H9 (cell line): ENCODE data around the gene CCDC157. TPM values are rescaled to one million over a fixed set of nuclear protein-coding genes. Genes with fewer than 3 reads are reported as not detected.

Source experiments
- DNase-seq: peaks from one replicate; pipeline ENCODE4 v3.0.0-alpha.2; 2017
- H2AFZ ChIP-seq: one replicate; pipeline ENCODE4 v1.6.1; 2013; ENCODE audit warnings: mild to moderate bottlenecking, low read length, control low read depth, moderate library complexity
- H2AK5ac ChIP-seq: 2 replicates; pipeline ENCODE4 v1.6.1; 2013; ENCODE audit warnings: low read length, control low read depth, mixed read lengths; ENCODE audit not compliant: insufficient read length
- H2BK120ac ChIP-seq: one replicate; pipeline ENCODE4 v1.6.1; 2013; ENCODE audit warnings: low read depth, mild to moderate bottlenecking, low read length, control low read depth, inconsistent platforms; ENCODE audit not compliant: poor library complexity, severe bottlenecking
- H2BK12ac ChIP-seq: 2 replicates; pipeline ENCODE4 v1.6.1; 2013; ENCODE audit warnings: low read length, control low read depth, mixed read lengths, low read depth; ENCODE audit not compliant: insufficient read length
- H2BK15ac ChIP-seq: 2 replicates; pipeline ENCODE4 v1.6.1; 2013; ENCODE audit warnings: low read depth, low read length, control low read depth
- H2BK20ac ChIP-seq: one replicate; pipeline ENCODE4 v1.6.1; 2013; ENCODE audit warnings: low read depth, mild to moderate bottlenecking, low read length, control low read depth, inconsistent platforms; ENCODE audit not compliant: poor library complexity, severe bottlenecking
- H2BK5ac ChIP-seq: 2 replicates; pipeline ENCODE4 v1.6.1; 2013; ENCODE audit warnings: low read length, control low read depth, mixed read lengths; ENCODE audit not compliant: insufficient read length
- H3K14ac ChIP-seq: 2 replicates; pipeline ENCODE4 v1.6.1; 2013; ENCODE audit warnings: low read length, control low read depth; ENCODE audit not compliant: insufficient read depth
- H3K18ac ChIP-seq: 2 replicates; pipeline ENCODE4 v1.6.1; 2013; ENCODE audit warnings: low read depth, mild to moderate bottlenecking, mixed read lengths, low read length, control low read depth; ENCODE audit not compliant: insufficient read length
- H3K23ac ChIP-seq: 2 replicates; pipeline ENCODE4 v1.6.1; 2013; ENCODE audit warnings: low read length, control low read depth, mixed read lengths, low read depth; ENCODE audit not compliant: insufficient read length
- H3K23me2 ChIP-seq: 2 replicates; pipeline ENCODE4 v1.6.1; 2013; ENCODE audit warnings: low read depth, mild to moderate bottlenecking, mixed read lengths, low read length, control low read depth; ENCODE audit not compliant: insufficient read length, poor library complexity, severe bottlenecking
- H3K27ac ChIP-seq: 2 replicates; pipeline ENCODE4 v1.5.1; 2013; ENCODE audit warnings: low read length, control low read depth, mixed read lengths, low read depth; ENCODE audit not compliant: insufficient read length
- H3K27me3 ChIP-seq: 2 replicates; pipeline ENCODE4 v1.6.1; 2013; ENCODE audit warnings: low read length, control low read depth, inconsistent platforms; ENCODE audit not compliant: insufficient read depth
- H3K4ac ChIP-seq: 2 replicates; pipeline ENCODE4 v1.6.1; 2013; ENCODE audit warnings: low read depth, mild to moderate bottlenecking, control low read depth, inconsistent platforms, low read length, moderate library complexity
- H3K4me1 ChIP-seq: 2 replicates; pipeline ENCODE4 v1.6.1; 2013; ENCODE audit warnings: low read length, control low read depth, inconsistent platforms; ENCODE audit not compliant: insufficient read depth
- H3K4me2 ChIP-seq: 2 replicates; pipeline ENCODE4 v1.6.1; 2013; ENCODE audit warnings: low read length, control low read depth, mixed read lengths; ENCODE audit not compliant: insufficient read length, insufficient read depth
- H3K56ac ChIP-seq: 2 replicates; pipeline ENCODE4 v1.6.1; 2013; ENCODE audit warnings: low read depth, mild to moderate bottlenecking, mixed read lengths, low read length, control low read depth; ENCODE audit not compliant: insufficient read length
- H3K79me1 ChIP-seq: 2 replicates; pipeline ENCODE4 v1.6.1; 2013; ENCODE audit warnings: low read depth, mild to moderate bottlenecking, moderate library complexity, low read length, control low read depth, inconsistent platforms; ENCODE audit not compliant: insufficient read depth, poor library complexity, severe bottlenecking
- H3K79me2 ChIP-seq: 2 replicates; pipeline ENCODE4 v1.6.1; 2013; ENCODE audit warnings: low read length, control low read depth, inconsistent platforms; ENCODE audit not compliant: insufficient read depth
- H3K9ac ChIP-seq: 2 replicates; pipeline ENCODE4 v1.6.1; 2013; ENCODE audit warnings: low read length, control low read depth, mixed read lengths; ENCODE audit not compliant: insufficient read length; ENCODE audit errors: extremely low read depth
- H3K9me3 ChIP-seq: one replicate; pipeline ENCODE4 v1.6.1; 2013; ENCODE audit warnings: low read depth, low read length, inconsistent platforms; ENCODE audit not compliant: control insufficient read depth
- H3T11ph ChIP-seq: one replicate; pipeline ENCODE4 v1.6.1; 2013; ENCODE audit warnings: mild to moderate bottlenecking, low read length, control low read depth, inconsistent platforms
- H4K20me1 ChIP-seq: one replicate; pipeline ENCODE4 v1.6.1; 2013; ENCODE audit not compliant: control insufficient read depth, insufficient read length, insufficient read depth
- H4K5ac ChIP-seq: 2 replicates; pipeline ENCODE4 v1.6.1; 2013; ENCODE audit warnings: low read depth, mild to moderate bottlenecking, mixed read lengths, low read length, control low read depth; ENCODE audit not compliant: insufficient read length
- H4K8ac ChIP-seq: replicated peaks from 2 replicates; pipeline ENCODE4 v1.6.1; 2013; ENCODE audit warnings: low read length, control low read depth, mixed read lengths, low read depth; ENCODE audit not compliant: insufficient read length
- H4K91ac ChIP-seq: 2 replicates; pipeline ENCODE4 v1.6.1; 2013; ENCODE audit warnings: low read depth, mild to moderate bottlenecking, moderate library complexity, mixed read lengths, low read length, control low read depth; ENCODE audit not compliant: insufficient read length
- H3K27ac Mint-ChIP-seq, 3 experiments: 2 replicates in 2 of 3; 3 replicates in 1 of 3; pipeline ENCODE4 v1.8.0; 2020 to 2021; ENCODE audit warnings: mixed read lengths in 3 of 3, mild to moderate bottlenecking in 1 of 3, moderate library complexity in 1 of 3
- H3K27me3 Mint-ChIP-seq: 2 replicates; pipeline ENCODE4 v1.8.0; 2021; ENCODE audit warnings: low read depth, mild to moderate bottlenecking, moderate library complexity, mixed read lengths
- H3K36me3 Mint-ChIP-seq, 3 experiments: 2 replicates in 2 of 3; 3 replicates in 1 of 3; pipeline ENCODE4 v1.8.0; 2020 to 2021; ENCODE audit warnings: low read depth in 3 of 3, mixed read lengths in 3 of 3; ENCODE audit not compliant: insufficient read depth in 1 of 3
- H3K4me1 Mint-ChIP-seq, 2 experiments: 2 replicates each; pipeline ENCODE4 v1.8.0; 2020; ENCODE audit warnings: mixed read lengths in 2 of 2
- H3K4me3 Mint-ChIP-seq, 2 experiments: 2 replicates in 1 of 2; 3 replicates in 1 of 2; pipeline ENCODE4 v1.8.0; 2020 to 2021; ENCODE audit warnings: mild to moderate bottlenecking in 2 of 2, mixed read lengths in 2 of 2, moderate library complexity in 1 of 2
- H3K9me3 Mint-ChIP-seq, 2 experiments: 2 replicates in 1 of 2; 3 replicates in 1 of 2; pipeline ENCODE4 v1.8.0; 2020; ENCODE audit warnings: mild to moderate bottlenecking in 2 of 2, mixed read lengths in 2 of 2, moderate library complexity in 1 of 2
- WGBS: extraction: QIAGEN DNeasy Blood & Tissue Kit; methylation state at CpG from one replicate; pipeline ENCODE4 v1.1.7; 2013; ENCODE audit warnings: missing lambda C conversion rate, low lambda C conversion rate, mixed read lengths; ENCODE audit not compliant: insufficient read length; ENCODE audit errors: extremely low coverage; 5-methylcytosine and 5-hydroxymethylcytosine counted together
- total RNA-seq: library from RNA; stranded (reverse); gene quantifications from 2 replicates; pipeline ENCODE4 v1.2.1, GENCODE V29; 2021
- TF ChIP-seq, protein P1 (sequence below): fragments of 200-600 bp; sonication (generic); conservative IDR thresholded peaks from 3 replicates; pipeline ENCODE4 v1.8.0; 2021; ENCODE audit warnings: antibody characterized with exemption, mild to moderate bottlenecking

CCDC157 gene
- total RNA-seq, 1 experiment from 2014 or later: 4.3 TPM

DNA sequence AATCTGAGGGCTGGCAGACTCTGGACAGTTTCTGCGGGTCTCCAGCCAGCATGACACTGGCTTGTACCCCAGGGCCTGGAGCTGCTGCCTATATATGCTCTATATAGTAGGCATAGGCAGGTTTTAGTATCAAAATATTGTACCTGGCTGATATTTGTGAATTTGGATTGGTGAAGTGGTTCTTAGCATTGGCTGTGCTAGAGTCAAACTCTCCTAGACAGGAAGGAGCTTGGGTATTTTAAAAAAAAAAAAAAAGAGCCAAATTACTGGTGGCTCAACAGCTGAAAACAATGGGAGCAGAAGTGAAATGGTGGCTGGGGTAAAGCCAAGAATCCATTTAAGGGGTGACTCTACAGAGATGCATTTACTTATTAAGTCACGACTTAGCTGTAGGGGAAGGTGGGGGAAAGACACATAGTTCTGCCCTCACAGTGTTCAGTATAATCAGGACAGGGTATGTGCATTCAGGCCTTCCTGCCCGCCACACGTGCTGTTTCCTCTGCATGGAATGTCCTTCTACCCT is 57.8 kb downstream of the CCDC157 start:
- no peaks in the 10 kb centered on the region for H3K79me2 ChIP-seq
- H3K56ac ChIP-seq: no peak overlapping the region
- H2AFZ ChIP-seq: no peak overlapping the region
- no CpG with 5 or more reads among the region's 4 CpGs for WGBS
- H3K4ac ChIP-seq: no peak overlapping the region
- H2BK12ac ChIP-seq: no peak overlapping the region
- no peak overlapping the region for H4K91ac ChIP-seq
- no peak overlapping the region for H4K8ac ChIP-seq
- H4K20me1 ChIP-seq: no peaks in the 10 kb centered on the region
- H3K23me2 ChIP-seq: no peaks in the 10 kb centered on the region
- no peak overlapping the region for H3K4me2 ChIP-seq
- H3K27ac Mint-ChIP-seq: peak overlapping the region in 1 of 3 experiments; percentile 81; a peak in 2 of 7 replicates
- no peaks in the 10 kb centered on the region for H3K27me3 Mint-ChIP-seq
- H3K9me3 Mint-ChIP-seq: no peaks in the 10 kb centered on the region
- no peak overlapping the region for H3K4me3 Mint-ChIP-seq
- H3K27me3 ChIP-seq: no peaks in the 10 kb centered on the region
- H3K79me1 ChIP-seq: no peaks in the 10 kb centered on the region
- H2BK5ac ChIP-seq: no peak overlapping the region
- no peaks in the 10 kb centered on the region for H3K4me1 ChIP-seq
- no peak overlapping the region for H3K18ac ChIP-seq
- no peak overlapping the region for H3K14ac ChIP-seq
- peaks cover 13 to 68% (median 51%) of the 10 kb centered on the region in 3 experiments for H3K36me3 Mint-ChIP-seq
- no peak overlapping the region for H2AK5ac ChIP-seq
- no peaks in the 10 kb centered on the region for H3K9me3 ChIP-seq
- H2BK15ac ChIP-seq: no peak overlapping the region
- no peak overlapping the region for H3K27ac ChIP-seq
- no peak overlapping the region for H3T11ph ChIP-seq
- TF ChIP-seq, protein P1, sequence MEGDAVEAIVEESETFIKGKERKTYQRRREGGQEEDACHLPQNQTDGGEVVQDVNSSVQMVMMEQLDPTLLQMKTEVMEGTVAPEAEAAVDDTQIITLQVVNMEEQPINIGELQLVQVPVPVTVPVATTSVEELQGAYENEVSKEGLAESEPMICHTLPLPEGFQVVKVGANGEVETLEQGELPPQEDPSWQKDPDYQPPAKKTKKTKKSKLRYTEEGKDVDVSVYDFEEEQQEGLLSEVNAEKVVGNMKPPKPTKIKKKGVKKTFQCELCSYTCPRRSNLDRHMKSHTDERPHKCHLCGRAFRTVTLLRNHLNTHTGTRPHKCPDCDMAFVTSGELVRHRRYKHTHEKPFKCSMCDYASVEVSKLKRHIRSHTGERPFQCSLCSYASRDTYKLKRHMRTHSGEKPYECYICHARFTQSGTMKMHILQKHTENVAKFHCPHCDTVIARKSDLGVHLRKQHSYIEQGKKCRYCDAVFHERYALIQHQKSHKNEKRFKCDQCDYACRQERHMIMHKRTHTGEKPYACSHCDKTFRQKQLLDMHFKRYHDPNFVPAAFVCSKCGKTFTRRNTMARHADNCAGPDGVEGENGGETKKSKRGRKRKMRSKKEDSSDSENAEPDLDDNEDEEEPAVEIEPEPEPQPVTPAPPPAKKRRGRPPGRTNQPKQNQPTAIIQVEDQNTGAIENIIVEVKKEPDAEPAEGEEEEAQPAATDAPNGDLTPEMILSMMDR: no peak
- no peak for DNase-seq
- no peak overlapping the region for H2BK20ac ChIP-seq
- H2BK120ac ChIP-seq: no peak overlapping the region
- peak overlapping the region; percentile 35 for H3K9ac ChIP-seq
- H3K4me1 Mint-ChIP-seq: peaks cover 0 to 5% of the 10 kb centered on the region in 2 experiments; a peak in 1 of 4 replicates
- H4K5ac ChIP-seq: no peak overlapping the region
- no peak overlapping the region for H3K23ac ChIP-seq
